Measurements from ENCODE around the gene ADAMTS2.

Gene ADAMTS2

GRCh38 chr5:179207920-179208705 is 137.1 kb downstream of the ADAMTS2 start:
- DNase-seq = no peak

GRCh38 chr5:179207470-179207869 is 137.8 kb downstream of the ADAMTS2 start:
- DNase-seq = no peak

- DNase-seq = no peak
These were observed 138.9 kb downstream of the ADAMTS2 start for GRCh38 chr5:179206366-179206765.

GRCh38 chr5:179205277-179205676 is 140.0 kb downstream of the ADAMTS2 start:
- no peak for DNase-seq

GRCh38 chr5:179204572-179204971 is 140.7 kb downstream of the ADAMTS2 start:
- no peak for DNase-seq

GRCh38 chr5:179203248-179203647 is 142.0 kb downstream of the ADAMTS2 start:
- no peak for DNase-seq

- no peak for DNase-seq
These were observed 143.3 kb downstream of the ADAMTS2 start for GRCh38 chr5:179201986-179202385.

GRCh38 chr5:179199246-179199645 is 146.0 kb downstream of the ADAMTS2 start:
- DNase-seq = no peak

- no peak for DNase-seq
These were observed 146.4 kb downstream of the ADAMTS2 start for GRCh38 chr5:179198825-179199224.

GRCh38 chr5:179196405-179197079 is 148.7 kb downstream of the ADAMTS2 start:
- no peak for DNase-seq

- no peak for DNase-seq
These were observed 149.5 kb downstream of the ADAMTS2 start for GRCh38 chr5:179195561-179196404.

- no peak for DNase-seq
These were observed 150.3 kb downstream of the ADAMTS2 start for GRCh38 chr5:179194941-179195381.

GRCh38 chr5:179194201-179194910 is 150.9 kb downstream of the ADAMTS2 start:
- DNase-seq = no peak

GRCh38 chr5:179193746-179194145 is 151.5 kb downstream of the ADAMTS2 start:
- DNase-seq = no peak

- DNase-seq = no peak
These were observed 152.3 kb downstream of the ADAMTS2 start for GRCh38 chr5:179192891-179193470.

- DNase-seq = no peak
These were observed 152.9 kb downstream of the ADAMTS2 start for GRCh38 chr5:179192185-179192890.

- DNase-seq = no peak
These were observed 153.6 kb downstream of the ADAMTS2 start for GRCh38 chr5:179191506-179192184.

GRCh38 chr5:179190851-179191505 is 154.3 kb downstream of the ADAMTS2 start:
- no peak for DNase-seq

GRCh38 chr5:179188636-179189035 is 156.6 kb downstream of the ADAMTS2 start:
- DNase-seq = no peak

Data from activated CD4-positive, alpha-beta T cell treated with anti-CD3 and anti-CD28 coated beads, Interleukin-2, amount 50 U/mL, for 48 hours (primary cell).